HG03095 (cell line): ENCODE results near the gene MYO1E.

ENCODE experiments used
- ATAC-seq: cut with Tn5 transposase; IDR thresholded peaks from one replicate; pipeline ENCODE4 v1.9.1; 2021; ENCODE audit warnings: moderate library complexity; ENCODE audit not compliant: unreplicated experiment

The MYO1E gene

DNA sequence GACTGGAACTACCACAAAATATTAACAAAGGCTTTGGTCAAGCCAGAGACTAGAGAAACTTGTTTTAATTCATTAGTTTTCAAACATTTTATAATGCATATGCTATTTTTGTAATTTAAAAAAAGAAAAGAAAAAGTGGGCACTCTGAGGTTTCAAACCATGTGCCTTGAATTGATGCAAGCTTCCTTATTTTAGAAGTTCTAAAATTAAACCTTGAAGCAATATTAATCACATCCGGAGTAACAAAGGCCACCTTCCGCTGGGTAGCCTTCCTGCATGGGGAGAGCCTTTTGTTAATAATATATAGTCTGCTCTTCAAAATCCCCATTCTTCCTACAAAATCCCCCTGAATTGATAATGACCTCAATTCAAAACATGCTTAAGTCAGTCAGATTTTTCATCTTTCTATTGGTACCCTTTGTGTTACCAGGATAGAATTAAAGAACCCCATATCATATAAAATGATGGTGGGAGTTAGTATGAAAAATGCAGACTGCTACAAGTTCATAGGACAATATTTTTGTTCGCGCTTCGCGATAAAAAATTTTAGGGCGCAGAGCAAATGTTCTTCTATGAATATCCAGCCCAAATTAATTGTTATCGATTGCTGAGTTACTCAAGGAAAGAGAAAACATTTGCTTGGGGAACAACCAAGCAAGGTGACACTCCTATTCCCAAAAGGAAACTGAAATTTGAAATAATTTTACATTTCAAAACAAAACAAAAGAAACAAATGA is 135.4 kb downstream of the MYO1E start:
- ATAC-seq = peak; percentile 61

DNA sequence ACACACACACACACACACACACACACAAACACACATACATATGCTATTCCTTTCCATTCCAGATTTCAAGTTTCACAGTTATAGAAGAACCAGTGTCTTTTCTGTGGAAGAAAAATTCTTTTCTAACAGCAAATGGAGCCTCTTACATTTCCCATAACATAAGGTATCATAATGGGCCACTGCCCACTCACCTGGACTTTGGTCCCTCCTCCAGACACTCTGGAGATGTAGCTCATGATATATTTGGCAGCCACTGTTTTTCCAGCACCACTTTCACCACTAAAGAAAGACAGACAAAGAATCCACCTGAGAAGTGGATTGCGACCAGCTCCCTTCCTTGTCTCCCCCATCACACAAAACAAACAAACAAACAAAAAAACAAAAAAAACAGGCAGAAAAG is 136.3 kb downstream of the MYO1E start:
- no peak for ATAC-seq

DNA sequence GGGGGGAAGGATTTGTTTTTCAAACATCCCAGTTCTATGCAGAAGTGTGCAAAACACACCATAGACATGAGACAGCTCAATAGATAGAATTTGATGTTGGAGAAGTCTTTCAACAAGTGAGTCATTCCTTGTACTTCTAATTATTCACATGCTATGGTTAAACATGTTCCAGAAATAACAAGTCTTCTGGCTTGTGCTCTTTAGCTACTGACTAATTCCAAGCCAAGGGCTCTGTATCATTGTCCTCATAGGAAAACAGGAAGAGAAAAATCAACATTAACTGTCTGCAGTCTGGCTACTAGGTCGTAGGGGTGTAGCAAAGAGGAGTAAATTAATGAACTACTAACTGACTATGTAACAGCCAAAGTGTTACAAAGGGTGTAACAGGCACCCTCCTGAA is 140.2 kb downstream of the MYO1E start:
- no peak for ATAC-seq

DNA sequence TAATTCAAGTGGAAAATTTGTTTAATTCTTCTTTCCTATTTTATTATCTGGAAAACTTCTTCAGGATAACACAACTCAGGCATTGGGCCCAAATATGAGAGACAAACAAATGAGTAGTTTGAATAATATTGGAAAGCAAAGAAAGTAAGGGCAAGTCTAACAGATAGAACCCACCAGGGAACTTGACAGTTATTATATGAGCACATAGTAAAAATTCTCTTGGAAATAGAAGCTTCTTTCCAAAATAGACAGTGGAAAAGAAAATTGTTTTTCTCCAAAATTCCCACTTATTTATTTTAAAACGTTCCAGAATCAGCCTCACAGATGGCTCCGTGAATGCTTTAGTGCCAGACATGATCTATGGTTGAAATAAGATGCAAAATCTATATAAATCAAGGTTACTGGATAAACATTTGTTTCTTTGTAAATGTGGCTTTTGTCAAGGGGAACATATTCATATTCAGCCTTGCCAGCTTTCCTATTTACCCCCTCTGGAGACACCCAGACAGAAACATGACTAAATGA is 142.1 kb downstream of the MYO1E start:
- ATAC-seq = no peak

DNA sequence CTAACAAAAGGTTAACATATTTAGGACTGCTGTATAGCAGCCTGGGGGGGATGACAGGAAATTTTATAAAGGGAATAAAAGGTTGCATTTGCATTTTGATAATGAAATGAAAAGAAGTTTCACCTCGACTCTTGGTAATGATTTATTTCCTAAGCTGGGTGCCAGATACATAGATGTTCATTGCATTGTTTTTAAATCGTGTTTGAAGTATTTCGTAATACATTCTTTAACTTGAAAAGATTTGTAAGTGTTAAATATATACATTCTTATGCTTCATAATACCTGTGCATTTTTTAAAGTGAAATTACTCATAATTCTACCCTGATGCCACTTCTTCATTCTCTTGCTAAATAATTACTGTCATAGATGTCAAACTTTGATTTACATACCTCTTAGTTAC is 143.2 kb downstream of the MYO1E start:
- ATAC-seq = no peak

DNA sequence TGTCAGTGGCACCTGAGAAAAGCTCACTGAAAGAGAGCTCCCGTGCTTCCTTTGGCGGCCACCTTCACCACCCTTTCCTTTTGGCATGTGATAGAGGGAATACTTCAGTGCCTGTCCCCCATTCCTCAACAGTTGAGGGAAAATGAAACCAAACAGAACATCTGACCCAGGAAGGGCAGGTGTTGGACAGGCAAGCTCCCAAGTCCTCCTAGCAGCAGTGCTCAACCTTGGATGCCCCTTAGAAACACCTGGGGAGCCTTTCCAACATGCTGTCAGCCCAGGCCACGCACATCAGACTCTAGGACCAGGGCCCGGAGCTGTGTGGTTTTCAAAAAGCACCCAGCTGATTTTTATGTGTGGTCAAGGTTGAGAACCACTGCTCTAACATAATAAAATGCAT is 143.7 kb downstream of the MYO1E start:
- no peak for ATAC-seq

DNA sequence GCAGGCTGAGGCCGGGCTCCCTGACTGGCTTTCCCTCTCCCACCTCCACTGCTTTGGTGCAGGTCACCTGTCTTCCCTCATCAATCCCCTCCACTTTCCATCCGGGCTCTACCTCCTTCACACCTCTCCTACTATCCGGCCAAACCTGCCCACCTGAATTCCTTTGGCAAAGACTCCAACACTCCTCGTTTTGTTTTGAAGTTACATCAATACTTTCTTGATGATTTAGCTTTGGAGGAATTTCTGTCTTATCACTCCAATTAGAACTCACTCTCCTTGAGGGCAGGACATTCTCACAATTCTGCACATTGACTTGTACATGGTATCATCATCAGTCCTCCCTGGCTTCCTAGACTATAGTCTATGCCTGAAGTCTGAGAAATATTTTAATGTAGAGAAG is 145.7 kb downstream of the MYO1E start:
- ATAC-seq = no peak

DNA sequence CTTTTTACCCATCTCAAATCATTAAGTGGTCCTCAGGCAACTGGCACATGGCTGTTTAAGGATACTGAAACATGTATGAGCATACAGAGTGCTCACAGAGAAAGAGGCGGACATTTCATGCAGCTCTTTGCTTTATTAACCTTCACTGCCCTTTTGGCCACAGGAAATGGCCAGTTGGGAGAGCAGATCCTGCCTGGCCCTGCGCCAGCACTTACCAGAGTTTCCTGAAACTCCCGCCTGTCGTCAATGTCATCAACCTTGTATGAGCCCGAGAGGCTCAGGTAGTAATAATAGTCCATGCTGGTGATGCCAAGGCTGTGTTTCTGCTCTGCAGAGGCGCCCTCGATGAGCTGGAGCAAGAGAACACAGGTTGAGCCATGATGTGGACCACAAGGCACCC is 148.2 kb downstream of the MYO1E start:
- ATAC-seq = no peak

DNA sequence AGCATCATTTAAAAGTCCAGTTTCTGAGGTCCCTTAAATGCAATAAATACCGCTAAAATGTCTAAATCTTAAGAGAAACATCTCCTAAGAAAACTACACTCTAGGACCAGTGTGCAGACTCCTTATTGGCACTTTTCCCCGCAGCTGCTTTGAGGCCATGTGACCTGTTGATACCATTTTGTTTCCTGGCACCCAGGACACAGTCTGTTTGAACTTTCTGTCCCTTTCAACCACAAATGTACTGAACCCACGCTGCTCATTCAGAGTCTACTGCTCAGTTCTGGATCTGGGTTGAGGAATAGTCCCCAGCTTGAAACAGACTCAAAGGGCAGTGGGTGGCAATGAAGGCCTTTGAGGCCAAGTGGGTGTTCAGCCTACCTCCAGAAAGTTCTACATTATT is 148.9 kb downstream of the MYO1E start:
- no peak for ATAC-seq

DNA sequence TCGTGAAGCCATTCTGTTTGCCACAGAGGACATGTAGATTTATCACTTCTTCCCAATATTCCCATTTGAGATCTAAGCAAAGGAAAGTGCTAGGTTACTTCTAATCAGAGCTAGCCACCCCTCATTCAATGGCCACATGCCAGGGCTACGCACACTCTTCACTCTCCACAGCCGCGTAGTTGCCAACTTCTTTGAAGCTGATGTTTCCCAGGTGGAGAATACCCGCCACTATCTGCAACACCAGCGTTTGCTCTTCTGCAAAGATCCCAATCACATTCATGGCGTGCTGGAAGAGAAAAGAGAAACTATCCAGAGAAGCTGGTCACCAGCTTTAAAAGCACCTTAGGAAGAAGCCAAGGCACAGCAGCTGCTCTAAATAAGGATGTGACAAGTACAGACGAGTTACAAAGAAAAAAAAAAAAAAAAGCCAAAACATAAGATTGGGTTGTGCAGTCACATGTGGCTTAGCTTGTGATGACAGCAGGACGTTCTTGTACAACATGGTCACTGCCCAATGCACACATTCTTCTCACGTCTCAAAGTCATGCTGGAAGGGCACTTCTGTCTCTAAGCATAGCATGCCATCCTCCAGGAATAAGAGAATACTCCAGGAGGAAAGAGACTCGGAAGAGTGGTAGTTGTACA is 149.6 kb downstream of the MYO1E start:
- ATAC-seq = no peak

DNA sequence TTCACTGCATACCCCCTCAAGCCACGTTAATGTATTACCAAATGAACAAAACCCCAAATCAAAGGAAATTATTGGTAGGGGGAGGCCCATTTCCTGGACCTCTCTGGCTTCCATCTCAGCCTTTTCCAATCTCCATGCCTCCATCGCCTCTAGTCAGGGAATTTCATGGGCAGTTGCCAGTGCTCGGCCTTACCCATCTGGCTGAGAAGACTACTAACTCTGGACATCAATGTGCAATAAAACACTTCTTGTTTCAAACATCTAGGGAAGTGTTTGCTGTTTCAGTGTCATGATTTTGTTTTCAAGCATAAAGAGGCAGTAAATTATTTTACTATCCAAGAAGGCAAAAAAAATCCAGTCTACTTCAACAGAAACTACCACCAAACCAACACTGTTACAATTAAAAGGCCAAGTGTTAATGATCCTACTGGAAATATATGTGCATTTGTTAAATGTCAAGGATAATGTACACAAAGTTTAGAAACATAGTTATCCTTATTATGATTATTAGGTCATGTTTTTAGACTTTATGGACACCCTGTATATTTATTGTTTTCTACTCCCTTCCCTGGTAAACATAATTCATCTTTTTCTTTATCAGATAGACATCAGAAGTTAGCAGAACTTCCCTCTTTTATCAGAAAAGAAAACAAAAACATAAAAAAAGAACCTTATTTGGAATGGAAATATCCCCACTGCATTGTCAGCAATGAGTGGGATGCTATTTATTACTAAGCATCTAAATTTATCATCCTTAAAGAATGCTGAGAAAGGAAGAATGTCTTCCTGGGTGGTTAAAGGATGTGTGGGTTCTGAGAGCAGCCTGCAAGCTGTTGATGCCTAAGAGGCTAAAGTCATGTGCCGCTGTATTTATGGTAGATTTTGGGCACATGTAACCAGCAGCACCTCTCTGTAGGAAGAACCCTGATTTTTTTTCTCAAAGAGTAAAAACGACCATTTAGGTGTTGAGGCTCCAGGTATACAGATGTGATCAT is 150.9 kb downstream of the MYO1E start:
- no peak for ATAC-seq

DNA sequence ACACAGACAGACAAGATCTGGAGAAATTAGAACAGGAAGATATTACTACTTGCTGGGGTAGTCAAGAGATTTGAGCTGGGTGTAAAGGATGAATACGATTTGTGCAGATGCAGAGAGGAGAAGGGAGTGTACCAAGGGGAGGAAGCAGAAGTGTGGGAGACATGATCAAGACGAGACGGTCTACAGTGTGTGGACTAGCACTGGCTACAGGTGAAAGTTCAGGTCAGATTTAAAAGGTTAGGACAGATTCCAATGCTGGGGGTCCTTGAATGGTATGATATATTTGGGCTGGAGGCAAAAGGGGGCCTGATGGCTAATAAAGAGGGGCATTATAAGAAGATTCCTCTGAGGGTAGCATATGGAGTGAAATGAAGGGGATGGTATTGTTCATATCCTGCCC is 154.0 kb downstream of the MYO1E start:
- no peak for ATAC-seq

DNA sequence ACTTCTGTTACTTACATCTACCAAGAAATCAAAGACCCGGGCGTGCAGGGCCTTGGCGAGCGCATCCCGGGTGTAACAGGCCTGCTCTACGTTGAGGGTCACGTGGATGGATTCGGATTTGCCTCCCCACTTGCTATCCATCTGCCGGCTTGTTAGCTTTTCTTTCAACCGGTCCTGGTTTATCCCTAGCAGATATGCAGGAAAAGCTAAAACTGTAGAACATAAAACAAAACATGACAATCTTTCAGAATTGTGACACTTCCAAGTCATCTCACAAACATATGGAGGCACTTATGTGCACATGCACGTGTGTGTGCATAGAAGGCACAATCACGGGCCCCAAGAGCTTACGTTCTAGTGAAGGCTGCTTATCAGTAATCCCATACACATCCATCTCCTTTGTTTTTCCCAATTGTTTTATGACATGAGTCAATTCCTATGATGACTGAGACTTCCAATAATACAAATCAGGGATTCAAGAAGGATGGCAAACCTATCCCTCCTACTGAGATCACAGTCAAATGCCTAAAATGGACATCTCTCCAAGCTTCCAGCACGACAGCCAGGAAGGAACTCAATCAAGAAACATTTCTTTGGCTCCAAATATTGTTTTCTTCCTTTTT is 154.7 kb downstream of the MYO1E start:
- ATAC-seq = no peak

DNA sequence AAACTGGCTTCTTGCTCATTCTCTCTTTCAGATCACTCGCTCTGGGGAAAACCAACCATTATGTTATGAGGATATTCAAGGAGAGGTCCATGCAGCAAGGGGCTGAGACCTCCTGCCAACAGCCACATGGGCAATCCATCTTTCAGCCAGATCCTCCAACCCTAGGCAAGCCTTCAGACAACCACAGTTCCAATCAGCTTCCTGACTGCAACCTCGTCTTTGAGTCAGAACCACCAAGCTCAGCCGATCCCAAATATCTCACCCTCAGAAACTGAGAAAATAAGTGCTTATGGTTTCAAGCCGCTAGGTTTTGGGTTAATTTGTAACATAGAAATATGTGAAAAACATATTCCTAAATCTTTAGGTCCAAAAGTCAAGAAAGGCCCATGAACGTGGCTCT is 155.8 kb downstream of the MYO1E start:
- no peak for ATAC-seq

DNA sequence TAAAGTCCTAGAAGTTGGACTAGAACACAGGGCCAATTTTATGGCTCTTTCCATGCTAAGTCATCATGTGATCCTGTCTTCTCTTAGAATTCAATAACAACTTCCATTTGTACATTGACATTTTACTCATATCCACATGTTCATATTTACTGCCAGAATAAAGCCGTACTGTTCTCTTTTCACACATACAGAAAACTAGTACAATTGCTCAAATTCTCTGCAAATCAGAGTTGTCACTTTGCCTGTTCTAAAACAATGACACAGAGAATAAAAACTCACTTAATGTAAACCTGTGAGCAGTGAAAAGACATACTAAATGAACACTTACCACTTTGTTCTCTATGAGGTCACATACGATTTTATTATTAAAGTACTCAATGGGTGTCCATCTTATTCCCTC is 162.5 kb downstream of the MYO1E start:
- no peak for ATAC-seq

DNA sequence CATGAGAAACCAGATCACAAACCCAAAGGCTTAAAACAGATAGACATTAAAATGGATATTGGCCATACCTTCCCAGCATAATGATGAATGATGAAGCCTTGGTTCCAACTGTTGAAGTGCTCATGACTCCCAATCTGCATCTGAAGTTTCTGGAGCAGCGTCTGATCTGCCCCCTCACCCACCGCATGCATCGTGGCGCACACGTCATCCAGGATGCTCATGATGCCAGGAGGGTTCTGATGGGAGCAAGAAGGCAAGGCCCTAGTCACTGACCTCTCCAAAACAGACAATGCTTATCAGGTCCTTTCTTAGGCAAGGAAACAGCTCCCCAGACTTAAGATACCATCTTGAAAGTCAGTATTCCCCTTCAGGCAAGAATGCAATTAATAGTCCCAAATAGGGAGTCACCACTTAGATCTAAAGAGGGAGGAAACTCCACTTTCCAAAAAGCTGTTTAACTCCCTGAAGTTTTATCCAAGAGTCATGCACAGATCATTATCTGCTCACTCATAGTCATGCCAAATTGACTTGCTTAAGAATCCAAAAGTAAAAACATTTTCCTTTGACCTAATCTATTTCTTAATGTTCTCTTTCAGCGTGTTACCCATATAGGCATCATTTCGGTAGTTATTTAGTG is 163.9 kb downstream of the MYO1E start:
- ATAC-seq = no peak

DNA sequence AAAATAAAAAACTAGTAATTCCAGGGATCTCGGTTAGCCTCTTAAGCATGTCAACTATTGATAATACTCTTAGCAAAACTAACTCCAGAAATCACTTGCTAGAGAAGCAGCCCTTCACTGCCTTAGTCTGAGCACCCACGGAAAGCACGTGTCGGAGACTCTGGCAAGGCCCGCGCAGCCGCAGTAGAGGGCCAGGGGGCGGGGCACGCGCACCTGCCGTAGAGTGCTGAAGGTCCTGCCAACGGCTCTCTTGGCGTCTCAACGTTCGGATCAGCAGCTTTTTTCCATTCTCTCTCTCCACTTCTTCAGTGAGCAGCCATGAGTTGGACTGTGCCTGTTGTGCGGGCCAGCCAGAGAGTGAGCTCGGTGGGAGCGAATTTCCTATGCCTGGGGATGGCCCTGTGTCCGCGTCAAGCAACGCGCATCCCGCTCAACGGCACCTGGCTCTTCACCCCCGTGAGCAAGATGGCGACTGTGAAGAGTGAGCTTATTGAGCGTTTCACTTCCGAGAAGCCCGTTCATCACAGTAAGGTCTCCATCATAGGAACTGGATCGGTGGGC is 166.0 kb downstream of the MYO1E start, which contains the start of gene LDHAL6B:
Gene LDHAL6B (plus strand): TSS at position 221 of the 561 bp plus-strand sequence. CDS start 98 bp downstream, at position 319.
- ATAC-seq = no peak

DNA sequence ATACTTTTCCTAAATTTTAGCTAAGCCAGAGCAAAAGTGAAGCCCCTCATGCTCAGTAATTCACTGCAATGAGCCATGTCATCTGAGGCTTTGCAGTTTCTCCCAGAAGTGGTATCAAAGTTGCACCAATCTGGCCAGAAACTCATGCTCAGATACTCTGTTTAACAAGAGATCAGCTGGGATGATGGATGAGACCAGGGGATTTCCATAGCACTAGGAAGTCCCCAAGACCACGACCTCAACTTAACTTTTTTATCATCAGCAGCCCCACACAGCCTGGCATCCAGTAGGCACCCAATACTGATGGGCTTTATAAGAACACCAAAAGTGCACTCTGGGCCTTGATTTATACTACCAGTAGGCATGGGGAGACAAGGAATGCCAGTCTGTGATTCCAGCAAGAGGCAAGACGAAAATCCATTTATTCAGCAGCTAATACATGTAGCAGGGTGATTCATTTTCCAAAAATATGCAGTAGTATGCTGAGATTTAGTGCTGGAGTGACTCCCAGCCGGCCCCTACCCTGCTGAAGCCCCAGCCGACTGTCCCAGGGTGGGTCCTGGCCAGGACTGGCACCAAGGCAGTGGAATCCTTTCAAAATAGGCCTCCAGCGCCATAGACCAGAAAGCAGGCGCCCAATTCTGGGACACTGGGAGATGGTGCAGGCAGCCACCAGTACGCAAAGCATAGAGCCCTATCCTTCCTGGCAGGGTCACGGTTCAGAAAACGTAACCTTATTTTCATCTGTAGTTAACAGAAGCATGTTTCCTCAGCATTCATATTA is 166.6 kb downstream of the MYO1E start:
- ATAC-seq = no peak

DNA sequence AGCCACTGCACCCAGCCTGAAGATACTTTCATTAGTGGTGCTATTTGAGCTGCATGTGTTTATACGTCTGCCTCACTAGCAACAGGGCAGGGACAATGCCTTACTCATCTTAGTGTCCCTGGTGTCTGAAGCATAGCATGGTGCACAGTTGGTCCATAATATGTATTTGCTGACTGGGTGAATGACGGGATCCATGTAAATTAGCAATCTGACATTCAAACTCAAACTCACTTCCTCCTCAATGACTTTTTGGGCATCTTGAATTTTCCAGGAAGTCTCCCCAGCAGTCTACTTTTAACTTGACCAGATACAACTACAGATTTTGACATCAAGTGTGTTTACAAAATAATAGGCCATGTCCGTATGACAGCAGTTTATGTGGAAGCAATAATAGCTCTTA is 169.0 kb downstream of the MYO1E start:
- no peak for ATAC-seq
